Measurements from ENCODE around the gene ZBTB44.
"Not testable (repeated sequence)": the region's sequence is repeated elsewhere in the genome, so short reads cannot be mapped to it uniquely, and the experiment has no call there.

GRCh38 chr11:130193551-130193950, 121.2 kb downstream of the ZBTB44 start:
- not testable (repeated sequence) for TF ChIP-seq CTCF, EZH2, EZH2phosphoT487 (IDR thresholded peaks at IDR 0.05)

All from neural progenitor cell (in vitro differentiated cells).